ENCODE results near the gene HIVEP3.
A peak's percentile ranks its signal among the peaks of the same experiment; 100 is the strongest.

Gene HIVEP3

DNA sequence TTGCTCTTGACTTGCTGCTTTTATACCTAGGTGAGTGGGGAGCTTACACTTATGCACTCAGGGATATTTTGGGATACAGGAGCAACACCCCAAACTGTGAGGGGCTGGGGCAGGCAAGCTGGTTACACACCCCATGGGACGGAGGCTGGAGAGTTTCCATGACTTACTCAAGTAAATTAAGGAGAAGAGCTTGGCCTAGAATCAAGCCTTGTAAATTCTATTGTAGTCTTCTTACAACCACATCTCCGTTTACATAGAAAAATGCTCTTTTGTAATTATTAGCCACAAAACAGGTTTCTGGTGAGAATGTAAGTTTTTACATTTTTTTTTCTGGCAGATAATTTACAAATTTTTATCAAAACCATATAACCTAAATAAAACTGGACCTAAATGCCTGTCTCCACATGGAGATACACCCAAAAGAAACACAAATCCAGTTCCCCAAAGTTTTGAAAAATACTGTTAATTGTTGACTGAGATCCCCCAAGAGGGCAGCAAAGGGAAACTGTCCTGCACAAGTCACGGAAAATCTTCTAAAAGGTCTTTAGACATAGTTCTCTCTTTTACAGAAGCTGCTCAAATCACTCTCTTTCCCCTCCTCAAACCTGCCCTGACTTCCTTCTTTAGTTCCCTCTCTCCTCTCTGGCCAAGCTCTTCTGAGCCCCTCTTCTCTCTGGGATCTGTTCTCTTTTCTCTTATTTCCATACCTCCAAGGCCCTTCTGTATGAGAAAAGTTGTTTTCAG lies 134.0 kb downstream of the HIVEP3 start:
- TF ChIP-seq SPI1 (IDR thresholded peaks at IDR 0.05; ENCODE audit: borderline replicate concordance, low read depth) (peak; percentile 73), GABPA (IDR thresholded peaks at IDR 0.05; ENCODE audit: low read depth) (no peak)
- Histone ChIP-seq H3K4me3 (replicated peaks; ENCODE audit: insufficient read depth, low read length) (no peak overlapping the region), H3K27ac (replicated peaks) (peak overlapping the region; percentile 31), H3K27me3 (ENCODE audit: insufficient read depth, poor library complexity, severe bottlenecking) (no peaks in the 10 kb centered on the region)
- peak in 1 of 2 experiments; percentile 41 for DNase-seq (ENCODE audit: low read depth in 1 of 2, low spot score in 1 of 2)

DNA sequence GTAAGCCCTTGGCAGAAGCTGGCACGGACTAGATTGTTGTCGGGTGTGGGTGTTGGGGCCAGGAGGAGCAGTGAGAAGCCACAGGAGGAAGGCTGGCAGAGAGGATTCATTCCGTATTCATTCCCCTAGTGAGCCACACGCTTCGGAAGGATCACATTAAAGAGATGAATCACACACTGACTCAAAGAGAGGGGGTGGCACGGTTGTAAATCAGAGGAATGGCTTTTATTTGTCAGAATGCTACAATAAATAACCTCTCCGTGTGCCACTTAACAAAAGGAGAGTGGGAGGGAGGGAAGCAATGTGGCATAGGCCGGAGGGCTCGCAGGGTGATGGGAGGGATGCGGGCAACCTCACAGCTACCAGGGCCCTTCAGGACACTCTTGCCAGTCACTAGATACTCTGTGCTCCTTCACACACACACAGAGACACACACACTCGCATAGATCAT lies 135.5 kb downstream of the HIVEP3 start:
- Histone ChIP-seq H3K4me3 (replicated peaks; ENCODE audit: insufficient read depth, low read length) (no peak overlapping the region), H3K27me3 (ENCODE audit: insufficient read depth, poor library complexity, severe bottlenecking) (no peaks in the 10 kb centered on the region), H3K27ac (replicated peaks) (no peak overlapping the region)
- TF ChIP-seq GABPA (IDR thresholded peaks at IDR 0.05; ENCODE audit: low read depth) (no peak), POLR2AphosphoS5 (IDR thresholded peaks at IDR 0.05; ENCODE audit: low read depth) (no peak), SPI1 (IDR thresholded peaks at IDR 0.05; ENCODE audit: borderline replicate concordance, low read depth) (no peak)
- TF ChIP-seq, protein P1, sequence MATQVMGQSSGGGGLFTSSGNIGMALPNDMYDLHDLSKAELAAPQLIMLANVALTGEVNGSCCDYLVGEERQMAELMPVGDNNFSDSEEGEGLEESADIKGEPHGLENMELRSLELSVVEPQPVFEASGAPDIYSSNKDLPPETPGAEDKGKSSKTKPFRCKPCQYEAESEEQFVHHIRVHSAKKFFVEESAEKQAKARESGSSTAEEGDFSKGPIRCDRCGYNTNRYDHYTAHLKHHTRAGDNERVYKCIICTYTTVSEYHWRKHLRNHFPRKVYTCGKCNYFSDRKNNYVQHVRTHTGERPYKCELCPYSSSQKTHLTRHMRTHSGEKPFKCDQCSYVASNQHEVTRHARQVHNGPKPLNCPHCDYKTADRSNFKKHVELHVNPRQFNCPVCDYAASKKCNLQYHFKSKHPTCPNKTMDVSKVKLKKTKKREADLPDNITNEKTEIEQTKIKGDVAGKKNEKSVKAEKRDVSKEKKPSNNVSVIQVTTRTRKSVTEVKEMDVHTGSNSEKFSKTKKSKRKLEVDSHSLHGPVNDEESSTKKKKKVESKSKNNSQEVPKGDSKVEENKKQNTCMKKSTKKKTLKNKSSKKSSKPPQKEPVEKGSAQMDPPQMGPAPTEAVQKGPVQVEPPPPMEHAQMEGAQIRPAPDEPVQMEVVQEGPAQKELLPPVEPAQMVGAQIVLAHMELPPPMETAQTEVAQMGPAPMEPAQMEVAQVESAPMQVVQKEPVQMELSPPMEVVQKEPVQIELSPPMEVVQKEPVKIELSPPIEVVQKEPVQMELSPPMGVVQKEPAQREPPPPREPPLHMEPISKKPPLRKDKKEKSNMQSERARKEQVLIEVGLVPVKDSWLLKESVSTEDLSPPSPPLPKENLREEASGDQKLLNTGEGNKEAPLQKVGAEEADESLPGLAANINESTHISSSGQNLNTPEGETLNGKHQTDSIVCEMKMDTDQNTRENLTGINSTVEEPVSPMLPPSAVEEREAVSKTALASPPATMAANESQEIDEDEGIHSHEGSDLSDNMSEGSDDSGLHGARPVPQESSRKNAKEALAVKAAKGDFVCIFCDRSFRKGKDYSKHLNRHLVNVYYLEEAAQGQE (IDR thresholded peaks at IDR 0.05; ENCODE audit: insufficient replicate concordance, low read depth), result no peak
- TF ChIP-seq, protein P2, sequence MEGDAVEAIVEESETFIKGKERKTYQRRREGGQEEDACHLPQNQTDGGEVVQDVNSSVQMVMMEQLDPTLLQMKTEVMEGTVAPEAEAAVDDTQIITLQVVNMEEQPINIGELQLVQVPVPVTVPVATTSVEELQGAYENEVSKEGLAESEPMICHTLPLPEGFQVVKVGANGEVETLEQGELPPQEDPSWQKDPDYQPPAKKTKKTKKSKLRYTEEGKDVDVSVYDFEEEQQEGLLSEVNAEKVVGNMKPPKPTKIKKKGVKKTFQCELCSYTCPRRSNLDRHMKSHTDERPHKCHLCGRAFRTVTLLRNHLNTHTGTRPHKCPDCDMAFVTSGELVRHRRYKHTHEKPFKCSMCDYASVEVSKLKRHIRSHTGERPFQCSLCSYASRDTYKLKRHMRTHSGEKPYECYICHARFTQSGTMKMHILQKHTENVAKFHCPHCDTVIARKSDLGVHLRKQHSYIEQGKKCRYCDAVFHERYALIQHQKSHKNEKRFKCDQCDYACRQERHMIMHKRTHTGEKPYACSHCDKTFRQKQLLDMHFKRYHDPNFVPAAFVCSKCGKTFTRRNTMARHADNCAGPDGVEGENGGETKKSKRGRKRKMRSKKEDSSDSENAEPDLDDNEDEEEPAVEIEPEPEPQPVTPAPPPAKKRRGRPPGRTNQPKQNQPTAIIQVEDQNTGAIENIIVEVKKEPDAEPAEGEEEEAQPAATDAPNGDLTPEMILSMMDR (IDR thresholded peaks at IDR 0.05; ENCODE audit: insufficient read depth, low read length), result no peak
- no peak for DNase-seq (ENCODE audit: low read depth in 1 of 2, low spot score in 1 of 2)

DNA sequence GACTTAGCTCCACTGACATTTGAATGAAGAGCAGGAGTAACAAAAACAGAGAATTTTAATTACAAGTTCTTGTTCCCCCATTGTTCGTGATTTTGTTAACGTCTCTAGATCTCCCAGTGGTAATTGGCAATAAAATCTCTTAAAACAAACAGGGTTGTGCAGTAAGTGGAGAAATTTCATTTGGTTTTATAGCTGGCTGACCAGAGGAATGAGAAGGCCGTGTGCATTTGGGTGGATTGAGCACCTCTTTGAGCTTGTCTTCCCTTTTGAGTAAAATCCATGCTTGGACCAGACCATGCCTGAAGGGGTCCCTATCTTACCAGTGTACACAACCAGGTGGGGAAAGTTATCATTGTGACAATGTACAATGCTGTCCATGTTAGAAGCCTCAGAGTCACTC lies 137.8 kb downstream of the HIVEP3 start:
- no peak overlapping the region for H3K4me3 ChIP-seq (replicated peaks; ENCODE audit: insufficient read depth, low read length)
- H3K27ac ChIP-seq (replicated peaks), result no peak overlapping the region
- TF ChIP-seq SPI1 (IDR thresholded peaks at IDR 0.05; ENCODE audit: borderline replicate concordance, low read depth), result no peak
- no peak for TF ChIP-seq GABPA (IDR thresholded peaks at IDR 0.05; ENCODE audit: low read depth)
- TF ChIP-seq, protein P1 (IDR thresholded peaks at IDR 0.05; ENCODE audit: insufficient replicate concordance, low read depth), result no peak
- no peak for TF ChIP-seq POLR2AphosphoS5 (IDR thresholded peaks at IDR 0.05; ENCODE audit: low read depth)
- TF ChIP-seq, protein P2 (IDR thresholded peaks at IDR 0.05; ENCODE audit: insufficient read depth, low read length), result no peak
- DNase-seq (ENCODE audit: low read depth in 1 of 2, low spot score in 1 of 2), result no peak
- no peaks in the 10 kb centered on the region for H3K27me3 ChIP-seq (ENCODE audit: insufficient read depth, poor library complexity, severe bottlenecking)

DNA sequence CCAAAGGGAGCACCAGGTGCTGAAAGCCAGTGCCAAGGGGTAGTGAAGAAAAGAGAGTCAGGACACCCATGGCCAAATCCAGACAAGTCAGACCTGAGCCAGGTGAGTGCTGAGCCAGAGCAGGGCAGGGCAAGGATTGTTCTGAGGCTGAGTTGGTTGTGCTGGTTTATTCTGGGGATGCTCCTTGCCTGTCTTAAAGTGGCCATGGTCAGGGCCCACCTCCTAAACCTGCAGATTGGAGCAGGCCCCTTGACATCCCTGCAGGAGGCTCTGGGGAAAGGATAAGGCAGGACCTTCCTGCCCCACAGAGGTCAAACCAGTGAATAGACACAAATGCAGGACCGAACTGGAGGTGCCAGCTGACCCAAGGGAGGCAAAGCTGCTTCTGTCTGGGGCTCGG lies 138.4 kb downstream of the HIVEP3 start:
- DNase-seq (ENCODE audit: low read depth in 1 of 2, low spot score in 1 of 2), result no peak
- TF ChIP-seq SPI1 (IDR thresholded peaks at IDR 0.05; ENCODE audit: borderline replicate concordance, low read depth) (no peak), GABPA (IDR thresholded peaks at IDR 0.05; ENCODE audit: low read depth) (no peak), POLR2AphosphoS5 (IDR thresholded peaks at IDR 0.05; ENCODE audit: low read depth) (no peak)
- TF ChIP-seq, protein P2 (IDR thresholded peaks at IDR 0.05; ENCODE audit: insufficient read depth, low read length), result no peak
- TF ChIP-seq, protein P1 (IDR thresholded peaks at IDR 0.05; ENCODE audit: insufficient replicate concordance, low read depth), result no peak
- H3K27me3 ChIP-seq (ENCODE audit: insufficient read depth, poor library complexity, severe bottlenecking), result no peaks in the 10 kb centered on the region
- H3K27ac ChIP-seq (replicated peaks), result no peak overlapping the region
- H3K4me3 ChIP-seq (replicated peaks; ENCODE audit: insufficient read depth, low read length), result no peak overlapping the region
